H1 (cell line): ENCODE measurements around the gene CMTM1. TPM values are rescaled to one million over a fixed set of nuclear protein-coding genes. Genes with fewer than 3 reads are reported as not detected.

Experiments
- CTCF ChIA-PET: fragments of 300-600 bp; sonication (Branson Sonifier 250); formaldehyde crosslinking; loops from one replicate; lab custom pipeline; 2021; ENCODE audit not compliant: partially characterized antibody; lab: Charles Lee
- POLR2A ChIA-PET: fragments of 300-600 bp; sonication (Branson Sonifier 250); formaldehyde crosslinking; loops from one replicate; lab custom pipeline; 2021; ENCODE audit warnings: inconsistent platforms; ENCODE audit not compliant: partially characterized antibody; lab: Charles Lee
- DNase-seq, 2 experiments: peaks; one replicate each; pipeline versions ENCODE4 v3.0.0 to v3.0.0-alpha.2; 2010 to 2022; ENCODE audit warnings: low spot score in 2 of 2, low read depth in 1 of 2, mixed read lengths in 1 of 2
- FAIRE-seq: peaks from 2 replicates; lab custom pipeline; 2011; peaks lifted over from hg19 to GRCh38; lab: Jason Lieb, UNC
- H2AFZ ChIP-seq: 2 replicates; pipeline ENCODE4 v1.8.1; 2012; ENCODE audit warnings: low read length, inconsistent platforms
- H2AK5ac ChIP-seq: 2 replicates; pipeline ENCODE4 v1.6.1; 2013; ENCODE audit warnings: low read depth, low read length
- H2BK120ac ChIP-seq: replicated peaks from 2 replicates; pipeline ENCODE3; 2013; ENCODE audit warnings: low read depth, low read length, inconsistent platforms
- H2BK12ac ChIP-seq: 2 replicates; pipeline ENCODE4 v1.6.1; 2013; ENCODE audit warnings: low read depth, low read length
- H2BK15ac ChIP-seq: 2 replicates; pipeline ENCODE4 v1.6.1; 2013; ENCODE audit warnings: low read length
- H2BK20ac ChIP-seq: 2 replicates; pipeline ENCODE4 v1.6.1; 2013; ENCODE audit warnings: low read length
- H2BK5ac ChIP-seq: 2 replicates; pipeline ENCODE4 v1.6.1; 2013; ENCODE audit warnings: low read depth, low read length
- H3K14ac ChIP-seq: 2 replicates; pipeline ENCODE4 v1.6.1; 2013; ENCODE audit warnings: inconsistent platforms; ENCODE audit not compliant: insufficient read length
- H3K18ac ChIP-seq: 2 replicates; pipeline ENCODE4 v1.6.1; 2013; ENCODE audit warnings: low read length; ENCODE audit errors: extremely low read depth
- H3K23ac ChIP-seq: 2 replicates; pipeline ENCODE4 v1.6.1; 2013; ENCODE audit warnings: inconsistent platforms; ENCODE audit not compliant: insufficient read length
- H3K23me2 ChIP-seq: 2 replicates; pipeline ENCODE4 v1.6.1; 2013; ENCODE audit warnings: low read depth, low read length
- H3K27ac ChIP-seq: 2 replicates; pipeline ENCODE4 v1.6.1; 2011; ENCODE audit warnings: low read depth, low read length, inconsistent platforms
- H3K27me3 ChIP-seq, 4 experiments: replicated peaks in 1 of 4; 1 replicate in 1 of 4; 2 replicates in 3 of 4; pipeline versions ENCODE4 v1.6.1 to v1.8.1; 2011 to 2013; ENCODE audit warnings: low read length in 3 of 4, mild to moderate bottlenecking in 3 of 4, inconsistent platforms in 2 of 4, mixed read lengths in 2 of 4, moderate library complexity in 1 of 4; ENCODE audit not compliant: control insufficient read depth in 3 of 4, insufficient read depth in 3 of 4; ENCODE audit errors: extremely low read depth in 1 of 4
- H3K36me3 ChIP-seq, 4 experiments: 2 replicates each; pipeline versions ENCODE4 v1.6.1 to v1.8.1; 2011 to 2013; ENCODE audit warnings: mild to moderate bottlenecking in 4 of 4, low read length in 3 of 4, moderate library complexity in 2 of 4, control low read depth in 1 of 4, inconsistent platforms in 1 of 4; ENCODE audit not compliant: insufficient read depth in 4 of 4, control insufficient read depth in 2 of 4
- H3K4ac ChIP-seq: replicated peaks from 2 replicates; pipeline ENCODE3; 2013; ENCODE audit warnings: low read length, low read depth, mixed read lengths, inconsistent platforms; ENCODE audit not compliant: insufficient read length
- H3K4me1 ChIP-seq, 4 experiments: replicated peaks in 1 of 4; 1 replicate in 1 of 4; 2 replicates in 3 of 4; pipeline versions ENCODE4 v1.6.1 to v1.8.1; 2011 to 2013; ENCODE audit warnings: low read length in 3 of 4, inconsistent platforms in 2 of 4, mixed read lengths in 1 of 4; ENCODE audit not compliant: insufficient read depth in 4 of 4, control insufficient read depth in 3 of 4
- H3K4me2 ChIP-seq, 2 experiments: 2 replicates each; pipeline versions ENCODE4 v1.6.1 to v1.8.1; 2011 to 2013; ENCODE audit warnings: low read depth in 2 of 2, low read length in 2 of 2, control low read depth in 1 of 2, inconsistent platforms in 1 of 2, mild to moderate bottlenecking in 1 of 2; ENCODE audit not compliant: insufficient read depth in 1 of 2
- H3K4me3 ChIP-seq, 4 experiments: fragments of 200-600, 300-600 bp in 1 of 4; sonication (generic), shearing (Covaris generic), sonication (Bioruptor Twin) in 1 of 4; 2 replicates each; pipeline versions ENCODE4 v1.5.1 to v1.8.1; 2011 to 2016; ENCODE audit warnings: low read length in 4 of 4, low read depth in 3 of 4, control low read depth in 2 of 4, inconsistent platforms in 2 of 4, mild to moderate bottlenecking in 2 of 4, mixed read lengths in 1 of 4, moderate library complexity in 1 of 4; ENCODE audit not compliant: insufficient read depth in 2 of 4; ENCODE audit errors: extremely low read depth in 1 of 4
- H3K56ac ChIP-seq: replicated peaks from 2 replicates; pipeline ENCODE3; 2013; ENCODE audit warnings: low read depth, mild to moderate bottlenecking, mixed read lengths, low read length, inconsistent platforms; ENCODE audit not compliant: insufficient read length
- H3K79me1 ChIP-seq: 2 replicates; pipeline ENCODE4 v1.6.1; 2013; ENCODE audit warnings: low read depth, low read length, control low read depth
- H3K79me2 ChIP-seq, 2 experiments: 2 replicates each; pipeline versions ENCODE4 v1.6.1 to v1.8.1; 2012 to 2013; ENCODE audit warnings: low read length in 2 of 2, mild to moderate bottlenecking in 2 of 2, inconsistent platforms in 1 of 2; ENCODE audit not compliant: insufficient read depth in 2 of 2, control insufficient read depth in 1 of 2
- H3K9ac ChIP-seq, 4 experiments: replicated peaks in 1 of 4; 1 replicate in 1 of 4; 2 replicates in 3 of 4; pipeline versions ENCODE4 v1.6.1 to v1.8.1; 2011 to 2013; ENCODE audit warnings: low read depth in 3 of 4, low read length in 3 of 4, control low read depth in 2 of 4, mild to moderate bottlenecking in 2 of 4, moderate library complexity in 2 of 4, inconsistent platforms in 1 of 4; ENCODE audit errors: extremely low read depth in 1 of 4
- H3K9me3 ChIP-seq, 2 experiments: 2 replicates each; pipeline versions ENCODE4 v1.6.1 to v1.8.1; 2012 to 2013; ENCODE audit warnings: mild to moderate bottlenecking in 2 of 2, moderate library complexity in 2 of 2, control low read depth in 1 of 2, inconsistent platforms in 1 of 2, low read depth in 1 of 2, low read length in 1 of 2, mixed read lengths in 1 of 2; ENCODE audit not compliant: insufficient read depth in 2 of 2
- H4K20me1 ChIP-seq, 2 experiments: replicated peaks in 1 of 2; 2 replicates each; pipeline versions ENCODE3 to v1.8.1; 2011 to 2013; ENCODE audit warnings: inconsistent platforms in 2 of 2, low read length in 2 of 2, mild to moderate bottlenecking in 1 of 2; ENCODE audit not compliant: insufficient read depth in 2 of 2, control insufficient read depth in 1 of 2
- H4K5ac ChIP-seq: 2 replicates; pipeline ENCODE4 v1.6.1; 2013; ENCODE audit warnings: low read length, low read depth, mixed read lengths, inconsistent platforms; ENCODE audit not compliant: insufficient read length
- H4K8ac ChIP-seq: 2 replicates; pipeline ENCODE4 v1.8.0; 2013; ENCODE audit warnings: mild to moderate bottlenecking, moderate library complexity, low read length, inconsistent platforms; ENCODE audit not compliant: insufficient read depth; ENCODE audit errors: extremely low read depth
- H4K91ac ChIP-seq: replicated peaks from 2 replicates; pipeline ENCODE3; 2013; ENCODE audit warnings: low read length, mixed read lengths, inconsistent platforms; ENCODE audit not compliant: insufficient read length
- EZH2 ChIP-seq: fragments of 200-600 bp; sonication (generic); IDR thresholded peaks from 2 replicates; pipeline ENCODE4 v1.7.1; 2012; ENCODE audit warnings: low read depth, mild to moderate bottlenecking, moderate library complexity, low read length, inconsistent platforms; ENCODE audit not compliant: severe bottlenecking
- WGBS, 2 experiments: shearing (Covaris generic) in 1 of 2; methylation state at CpG; one replicate each; pipeline versions ENCODE4 v1.1.6 to v1.1.7; 2013 to 2015; ENCODE audit warnings: low lambda C conversion rate in 2 of 2, mixed read lengths in 2 of 2, inconsistent platforms in 1 of 2, low coverage in 1 of 2, missing lambda C conversion rate in 1 of 2; ENCODE audit not compliant: insufficient replicate concordance in 2 of 2, insufficient coverage in 1 of 2, insufficient read length in 1 of 2; ENCODE audit errors: extremely low coverage in 1 of 2, missing lambda C conversion rate in 1 of 2; 5-methylcytosine and 5-hydroxymethylcytosine counted together
- polyA plus RNA-seq, 7 experiments: library from polyadenylated mRNA; depleted of rRNA in 3 of 7; stranded (reverse) in 5 of 7; unstranded in 2 of 7; fragments of >200 nt in 5 of 7; fragments of 200-250 nt in 2 of 7; gene quantifications; 1 replicate in 5 of 7; 2 replicates in 1 of 7; 4 replicates in 1 of 7; pipeline versions ENCODE4 v1.2.1 to v1.2.3, GENCODE V29; 2011 to 2013; ENCODE audit warnings: missing spikeins in 2 of 7, mixed read lengths in 2 of 7
- total RNA-seq: library from RNA; stranded (reverse); fragmentation: NEBNext Ultra II Directional; extraction: Animal tissue kit (Norgen Biotek cat#: 25700); gene quantifications from 2 replicates; pipeline ENCODE4 v1.2.1, GENCODE V29; 2021
- TF ChIP-seq, protein P1 (sequence below), 3 experiments: IDR thresholded peaks; 1 replicate in 2 of 3; 2 replicates in 1 of 3; pipeline versions ENCODE4 v1.5.1 to v1.6.1; 2011; ENCODE audit warnings: low read length in 3 of 3, mild to moderate bottlenecking in 3 of 3, inconsistent platforms in 2 of 3, low read depth in 1 of 3, moderate library complexity in 1 of 3; ENCODE audit not compliant: insufficient read depth in 1 of 3; ENCODE audit errors: control extremely low read depth in 1 of 3

The CMTM1 gene
- total and polyA plus RNA-seq, 2 of the 8 experiments (the other 6 are each of a cell fraction or from before 2014, with no cell fraction given), result 1.2 to 2.0 TPM

DNA sequence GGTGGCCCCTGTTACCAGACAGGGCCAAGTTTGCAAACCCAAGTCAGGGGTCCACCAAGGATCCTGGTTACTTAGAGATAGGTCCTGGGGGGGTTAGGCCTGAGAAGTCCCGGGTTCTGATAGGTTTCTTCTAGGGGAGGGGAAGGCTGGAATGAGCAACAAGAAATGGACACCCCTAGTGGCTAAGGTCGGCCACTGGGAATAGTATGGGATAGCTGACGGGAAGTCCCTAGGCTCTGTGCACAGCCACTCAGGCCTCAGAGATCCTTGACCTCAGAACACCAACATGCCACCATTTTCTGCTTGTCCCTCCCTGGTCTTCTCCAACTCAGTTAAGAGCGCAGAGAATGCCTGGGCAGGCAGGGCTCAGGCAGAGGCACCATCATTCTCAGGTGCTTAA, 29.7 kb upstream of the CMTM1 start:
- no peak overlapping the region for H2BK15ac ChIP-seq
- no peak overlapping the region for H4K91ac ChIP-seq
- H2BK5ac ChIP-seq, result no peak overlapping the region
- no peaks in the 10 kb centered on the region for H4K20me1 ChIP-seq
- no peak overlapping the region for H3K4me3 ChIP-seq
- no peaks in the 10 kb centered on the region for H3K36me3 ChIP-seq
- H3K9me3 ChIP-seq, result no peaks in the 10 kb centered on the region
- H3K79me2 ChIP-seq, result no peaks in the 10 kb centered on the region
- H4K8ac ChIP-seq, result no peak overlapping the region
- H2BK120ac ChIP-seq, result no peak overlapping the region
- H3K18ac ChIP-seq, result no peak overlapping the region
- H2BK20ac ChIP-seq, result no peak overlapping the region
- POLR2A ChIA-PET, result interaction anchor here (0.6 to 1.4 kb wide), 3 partner anchors 9 to 33 kb away, joined by 3 to 4 read pairs (median 4); no protein-coding TSS in a partner anchor
- no peaks in the 10 kb centered on the region for H3K23me2 ChIP-seq
- no peak overlapping the region for H3K27ac ChIP-seq
- peaks cover 0 to 1% (median 0%) of the 10 kb centered on the region in 4 experiments; a peak in 2 of 7 replicates for H3K4me1 ChIP-seq
- no peak overlapping the region for H3K4ac ChIP-seq
- DNase-seq, result no peak
- CTCF ChIA-PET, result interaction anchor here (0.6 to 2.2 kb wide), 9 partner anchors 9 to 376 kb away, joined by 3 to 8 read pairs (median 3); no protein-coding TSS in a partner anchor
- no peak overlapping the region for H3K4me2 ChIP-seq
- TF ChIP-seq, protein P1, sequence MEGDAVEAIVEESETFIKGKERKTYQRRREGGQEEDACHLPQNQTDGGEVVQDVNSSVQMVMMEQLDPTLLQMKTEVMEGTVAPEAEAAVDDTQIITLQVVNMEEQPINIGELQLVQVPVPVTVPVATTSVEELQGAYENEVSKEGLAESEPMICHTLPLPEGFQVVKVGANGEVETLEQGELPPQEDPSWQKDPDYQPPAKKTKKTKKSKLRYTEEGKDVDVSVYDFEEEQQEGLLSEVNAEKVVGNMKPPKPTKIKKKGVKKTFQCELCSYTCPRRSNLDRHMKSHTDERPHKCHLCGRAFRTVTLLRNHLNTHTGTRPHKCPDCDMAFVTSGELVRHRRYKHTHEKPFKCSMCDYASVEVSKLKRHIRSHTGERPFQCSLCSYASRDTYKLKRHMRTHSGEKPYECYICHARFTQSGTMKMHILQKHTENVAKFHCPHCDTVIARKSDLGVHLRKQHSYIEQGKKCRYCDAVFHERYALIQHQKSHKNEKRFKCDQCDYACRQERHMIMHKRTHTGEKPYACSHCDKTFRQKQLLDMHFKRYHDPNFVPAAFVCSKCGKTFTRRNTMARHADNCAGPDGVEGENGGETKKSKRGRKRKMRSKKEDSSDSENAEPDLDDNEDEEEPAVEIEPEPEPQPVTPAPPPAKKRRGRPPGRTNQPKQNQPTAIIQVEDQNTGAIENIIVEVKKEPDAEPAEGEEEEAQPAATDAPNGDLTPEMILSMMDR (IDR thresholded peaks at IDR 0.05; ENCODE audit: control extremely low read depth in 1 of 3, insufficient read depth in 1 of 3, low read depth in 1 of 3, low read length in 3 of 3), result peak in 1 of 3 experiments; percentile 36; a peak in 1 of 4 replicates
- no peak for TF ChIP-seq EZH2
- no peak overlapping the region for H2BK12ac ChIP-seq
- H3K14ac ChIP-seq, result no peak overlapping the region
- no peak for FAIRE-seq
- no peak overlapping the region for H3K9ac ChIP-seq
- H3K27me3 ChIP-seq, result no peaks in the 10 kb centered on the region
- H3K23ac ChIP-seq, result no peak overlapping the region
- no peak overlapping the region for H3K56ac ChIP-seq
- no peaks in the 10 kb centered on the region for H3K79me1 ChIP-seq
- WGBS, 2 experiments, result 83% methylated on average over 4 of the region's 4 CpGs; no CpG with 5 or more reads in 1 of the 2 experiments
- no peak overlapping the region for H2AK5ac ChIP-seq
- no peak overlapping the region for H4K5ac ChIP-seq
- no peak overlapping the region for H2AFZ ChIP-seq
